Measurements from ENCODE around the gene PHLDB3.

DNA sequence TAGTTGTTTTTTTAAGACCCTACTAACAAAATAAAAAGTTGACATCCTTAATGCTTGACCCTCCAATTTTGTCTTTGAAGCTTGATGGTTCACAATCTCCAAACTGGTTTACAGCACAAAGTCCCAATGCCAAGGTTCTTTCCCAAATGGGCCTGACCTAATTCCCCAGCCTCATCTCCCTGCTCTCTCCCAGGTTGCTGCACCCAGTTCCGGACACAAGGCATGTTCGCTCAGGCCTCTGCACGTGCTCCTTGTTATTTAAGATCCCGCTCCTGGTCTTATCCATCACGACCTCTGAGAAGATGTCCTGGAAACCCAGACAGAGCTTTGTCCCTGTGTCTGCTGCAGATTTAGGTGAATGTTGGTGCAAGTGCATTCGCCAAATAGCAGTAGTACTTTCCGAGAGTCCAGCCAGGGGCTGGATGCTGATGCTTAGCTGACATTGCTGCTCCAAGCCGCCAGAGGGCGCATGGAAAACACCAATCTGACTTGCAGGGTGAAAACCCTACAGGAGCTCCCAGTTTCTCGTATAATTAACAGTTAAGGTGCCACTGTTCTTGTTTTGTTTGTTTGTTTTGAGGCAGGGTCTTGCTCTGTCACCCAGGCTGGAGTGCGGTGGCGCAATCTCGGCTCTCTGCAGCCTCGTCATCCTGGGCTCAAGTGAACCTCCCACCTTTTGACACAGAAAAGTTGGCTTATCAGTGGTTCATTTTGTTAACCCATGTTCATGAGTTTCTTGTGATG, 57.6 kb downstream of the PHLDB3 start:
- TF ChIP-seq, protein P1, sequence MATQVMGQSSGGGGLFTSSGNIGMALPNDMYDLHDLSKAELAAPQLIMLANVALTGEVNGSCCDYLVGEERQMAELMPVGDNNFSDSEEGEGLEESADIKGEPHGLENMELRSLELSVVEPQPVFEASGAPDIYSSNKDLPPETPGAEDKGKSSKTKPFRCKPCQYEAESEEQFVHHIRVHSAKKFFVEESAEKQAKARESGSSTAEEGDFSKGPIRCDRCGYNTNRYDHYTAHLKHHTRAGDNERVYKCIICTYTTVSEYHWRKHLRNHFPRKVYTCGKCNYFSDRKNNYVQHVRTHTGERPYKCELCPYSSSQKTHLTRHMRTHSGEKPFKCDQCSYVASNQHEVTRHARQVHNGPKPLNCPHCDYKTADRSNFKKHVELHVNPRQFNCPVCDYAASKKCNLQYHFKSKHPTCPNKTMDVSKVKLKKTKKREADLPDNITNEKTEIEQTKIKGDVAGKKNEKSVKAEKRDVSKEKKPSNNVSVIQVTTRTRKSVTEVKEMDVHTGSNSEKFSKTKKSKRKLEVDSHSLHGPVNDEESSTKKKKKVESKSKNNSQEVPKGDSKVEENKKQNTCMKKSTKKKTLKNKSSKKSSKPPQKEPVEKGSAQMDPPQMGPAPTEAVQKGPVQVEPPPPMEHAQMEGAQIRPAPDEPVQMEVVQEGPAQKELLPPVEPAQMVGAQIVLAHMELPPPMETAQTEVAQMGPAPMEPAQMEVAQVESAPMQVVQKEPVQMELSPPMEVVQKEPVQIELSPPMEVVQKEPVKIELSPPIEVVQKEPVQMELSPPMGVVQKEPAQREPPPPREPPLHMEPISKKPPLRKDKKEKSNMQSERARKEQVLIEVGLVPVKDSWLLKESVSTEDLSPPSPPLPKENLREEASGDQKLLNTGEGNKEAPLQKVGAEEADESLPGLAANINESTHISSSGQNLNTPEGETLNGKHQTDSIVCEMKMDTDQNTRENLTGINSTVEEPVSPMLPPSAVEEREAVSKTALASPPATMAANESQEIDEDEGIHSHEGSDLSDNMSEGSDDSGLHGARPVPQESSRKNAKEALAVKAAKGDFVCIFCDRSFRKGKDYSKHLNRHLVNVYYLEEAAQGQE (IDR thresholded peaks at IDR 0.05; ENCODE audit: borderline replicate concordance), result no peak
- TF ChIP-seq, protein P2, sequence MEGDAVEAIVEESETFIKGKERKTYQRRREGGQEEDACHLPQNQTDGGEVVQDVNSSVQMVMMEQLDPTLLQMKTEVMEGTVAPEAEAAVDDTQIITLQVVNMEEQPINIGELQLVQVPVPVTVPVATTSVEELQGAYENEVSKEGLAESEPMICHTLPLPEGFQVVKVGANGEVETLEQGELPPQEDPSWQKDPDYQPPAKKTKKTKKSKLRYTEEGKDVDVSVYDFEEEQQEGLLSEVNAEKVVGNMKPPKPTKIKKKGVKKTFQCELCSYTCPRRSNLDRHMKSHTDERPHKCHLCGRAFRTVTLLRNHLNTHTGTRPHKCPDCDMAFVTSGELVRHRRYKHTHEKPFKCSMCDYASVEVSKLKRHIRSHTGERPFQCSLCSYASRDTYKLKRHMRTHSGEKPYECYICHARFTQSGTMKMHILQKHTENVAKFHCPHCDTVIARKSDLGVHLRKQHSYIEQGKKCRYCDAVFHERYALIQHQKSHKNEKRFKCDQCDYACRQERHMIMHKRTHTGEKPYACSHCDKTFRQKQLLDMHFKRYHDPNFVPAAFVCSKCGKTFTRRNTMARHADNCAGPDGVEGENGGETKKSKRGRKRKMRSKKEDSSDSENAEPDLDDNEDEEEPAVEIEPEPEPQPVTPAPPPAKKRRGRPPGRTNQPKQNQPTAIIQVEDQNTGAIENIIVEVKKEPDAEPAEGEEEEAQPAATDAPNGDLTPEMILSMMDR (IDR thresholded peaks at IDR 0.05; ENCODE audit: poor library complexity, severe bottlenecking), result peak; percentile 94
- TF ChIP-seq SMC3 (conservative IDR thresholded peaks at IDR 0.05; ENCODE audit: poor library complexity), result peak; percentile 99

Measured in neural cell (in vitro differentiated cells).